GM12878 (cell line): Measurements from ENCODE around the gene MIA3.

Experiments used
- CTCF ChIP-seq, 3 experiments: IDR thresholded peaks in 2 of 3; conservative IDR thresholded peaks in 1 of 3; 2 replicates each; pipeline ENCODE4 v1.5.1; 2011; ENCODE audit warnings: low read depth in 3 of 3, low read length in 3 of 3, mild to moderate bottlenecking in 3 of 3, control low read depth in 2 of 3, moderate library complexity in 2 of 3, inconsistent platforms in 1 of 3, mixed read lengths in 1 of 3; ENCODE audit not compliant: control insufficient read depth in 2 of 3, insufficient read depth in 1 of 3; ENCODE audit errors: extremely low read depth in 1 of 3
- POLR2AphosphoS5 ChIP-seq: IDR thresholded peaks from 2 replicates; pipeline ENCODE4 v1.6.1; 2011; ENCODE audit warnings: mild to moderate bottlenecking, low read length, inconsistent platforms
- ZZZ3 ChIP-seq: IDR thresholded peaks from 2 replicates; pipeline ENCODE4 v1.6.1; 2011; ENCODE audit warnings: low read depth; ENCODE audit not compliant: control insufficient read depth, insufficient read length

DNA sequence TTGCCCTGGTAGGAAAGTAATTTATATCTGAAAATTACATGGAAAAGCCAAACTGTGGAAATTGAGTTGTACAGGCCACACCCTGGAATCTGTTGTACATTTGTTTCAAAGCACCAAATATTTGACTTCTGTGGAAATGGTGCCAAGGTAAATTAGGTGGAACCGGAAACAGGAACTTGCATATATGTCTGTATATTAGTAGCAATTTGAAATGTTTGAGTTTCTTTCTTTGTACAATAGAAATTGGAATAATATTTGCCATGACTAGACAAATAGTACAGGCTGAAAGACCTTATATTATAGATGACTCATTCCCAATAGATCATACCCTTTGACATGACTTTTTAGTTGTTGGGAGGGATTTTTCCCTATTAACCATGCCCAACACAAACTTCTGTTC lies 17.6 kb upstream of the MIA3 start:
- TF ChIP-seq POLR2AphosphoS5 (no peak), CTCF (IDR thresholded peaks at IDR 0.05 in 2 of 3, conservative IDR thresholded peaks at IDR 0.05 in 1 of 3; ENCODE audit: control insufficient read depth in 2 of 3, extremely low read depth in 1 of 3, insufficient read depth in 1 of 3, low read depth in 3 of 3, low read length in 3 of 3) (no peak), ZZZ3 (no peak)
